ENCODE measurements around the gene UTRN. TPM values are rescaled to one million over a fixed set of nuclear protein-coding genes. Genes with fewer than 3 reads are reported as not detected.

UTRN gene
- polyA plus RNA-seq, 1 experiment: 25.6 TPM

DNA sequence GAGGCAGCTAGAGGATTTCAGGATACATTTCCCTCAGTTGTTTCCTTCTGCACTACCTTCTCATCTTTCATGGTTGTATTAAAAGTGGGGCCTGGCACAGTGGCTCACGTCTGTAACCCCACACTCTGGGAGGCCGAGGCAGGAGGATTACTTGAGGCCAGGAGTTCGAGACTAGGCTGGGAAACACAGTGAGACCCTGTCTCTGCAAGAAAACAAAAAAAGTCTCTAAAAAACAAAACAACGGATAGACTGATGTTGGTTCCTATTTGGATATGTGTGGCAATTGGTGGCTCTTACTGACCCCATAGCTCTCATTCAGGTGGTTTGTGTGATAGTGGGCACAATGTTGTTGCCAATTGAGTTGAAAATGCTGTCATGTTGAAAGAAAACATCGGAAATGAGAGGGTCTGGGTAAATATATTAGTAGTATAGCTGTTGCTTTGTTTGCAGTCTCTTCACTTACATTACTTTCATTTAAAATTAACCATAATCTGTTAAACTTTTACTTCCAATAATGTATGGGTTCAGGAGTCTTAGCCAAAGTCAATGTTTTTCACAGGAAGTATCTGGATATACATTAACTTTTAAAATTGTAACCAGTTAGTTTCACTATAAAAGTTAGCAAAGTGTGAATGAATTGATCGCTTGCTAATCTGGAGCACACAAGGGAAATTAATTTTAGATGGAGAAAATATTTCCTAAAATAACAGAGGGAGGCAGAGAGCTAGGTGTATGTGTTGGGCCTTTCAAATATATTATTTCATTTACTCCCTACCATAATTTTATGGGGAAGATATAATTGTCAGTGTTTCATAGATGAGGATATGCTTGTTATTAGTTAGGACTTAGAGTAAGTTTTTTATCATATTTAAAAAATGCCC is 31.1 kb downstream of the UTRN start:
- no peaks in the 10 kb centered on the region for H3K27me3 ChIP-seq (ENCODE audit: control insufficient read depth, insufficient read depth, low read length)
- H3K36me3 ChIP-seq (ENCODE audit: control insufficient read depth, insufficient read depth, low read length): no peaks in the 10 kb centered on the region
- POLR2A ChIA-PET: no interaction called here
- TF ChIP-seq, protein P1, sequence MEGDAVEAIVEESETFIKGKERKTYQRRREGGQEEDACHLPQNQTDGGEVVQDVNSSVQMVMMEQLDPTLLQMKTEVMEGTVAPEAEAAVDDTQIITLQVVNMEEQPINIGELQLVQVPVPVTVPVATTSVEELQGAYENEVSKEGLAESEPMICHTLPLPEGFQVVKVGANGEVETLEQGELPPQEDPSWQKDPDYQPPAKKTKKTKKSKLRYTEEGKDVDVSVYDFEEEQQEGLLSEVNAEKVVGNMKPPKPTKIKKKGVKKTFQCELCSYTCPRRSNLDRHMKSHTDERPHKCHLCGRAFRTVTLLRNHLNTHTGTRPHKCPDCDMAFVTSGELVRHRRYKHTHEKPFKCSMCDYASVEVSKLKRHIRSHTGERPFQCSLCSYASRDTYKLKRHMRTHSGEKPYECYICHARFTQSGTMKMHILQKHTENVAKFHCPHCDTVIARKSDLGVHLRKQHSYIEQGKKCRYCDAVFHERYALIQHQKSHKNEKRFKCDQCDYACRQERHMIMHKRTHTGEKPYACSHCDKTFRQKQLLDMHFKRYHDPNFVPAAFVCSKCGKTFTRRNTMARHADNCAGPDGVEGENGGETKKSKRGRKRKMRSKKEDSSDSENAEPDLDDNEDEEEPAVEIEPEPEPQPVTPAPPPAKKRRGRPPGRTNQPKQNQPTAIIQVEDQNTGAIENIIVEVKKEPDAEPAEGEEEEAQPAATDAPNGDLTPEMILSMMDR (IDR thresholded peaks at IDR 0.05; ENCODE audit: insufficient read depth, low read depth, low read length): no peak
- no peak for DNase-seq (ENCODE audit: low read depth)
- CTCF ChIA-PET: interaction anchor here (1.5 kb wide), 1 partner anchor 11 kb away, joined by 4 read pairs; no protein-coding TSS in a partner anchor
- no peak overlapping the region for H3K4me3 ChIP-seq (ENCODE audit: low read depth, low read length)

DNA sequence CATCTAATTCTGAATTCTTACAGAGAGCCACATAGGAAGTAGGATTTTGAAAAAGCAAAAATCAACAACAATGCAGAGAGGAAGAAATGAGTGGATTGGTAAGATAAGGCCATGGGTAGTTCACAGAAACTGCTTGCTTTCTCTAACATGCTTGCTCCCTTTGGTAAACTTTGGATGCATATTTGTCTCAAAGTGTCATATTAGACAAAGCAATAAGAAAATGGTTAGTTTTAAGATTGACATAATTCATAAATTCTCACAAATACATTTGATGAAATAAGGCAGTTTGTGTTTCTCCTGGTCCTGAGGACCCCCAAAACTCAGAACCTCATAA is 31.7 kb downstream of the UTRN start:
- H3K27me3 ChIP-seq (ENCODE audit: control insufficient read depth, insufficient read depth, low read length): no peaks in the 10 kb centered on the region
- H3K36me3 ChIP-seq (ENCODE audit: control insufficient read depth, insufficient read depth, low read length): no peaks in the 10 kb centered on the region
- no peak for DNase-seq (ENCODE audit: low read depth)
- POLR2A ChIA-PET: no interaction called here
- CTCF ChIA-PET: interaction anchor here (1.5 kb wide), 1 partner anchor 11 kb away, joined by 4 read pairs; no protein-coding TSS in a partner anchor
- no peak overlapping the region for H3K4me3 ChIP-seq (ENCODE audit: low read depth, low read length)
- TF ChIP-seq, protein P1 (IDR thresholded peaks at IDR 0.05; ENCODE audit: insufficient read depth, low read depth, low read length): no peak

DNA sequence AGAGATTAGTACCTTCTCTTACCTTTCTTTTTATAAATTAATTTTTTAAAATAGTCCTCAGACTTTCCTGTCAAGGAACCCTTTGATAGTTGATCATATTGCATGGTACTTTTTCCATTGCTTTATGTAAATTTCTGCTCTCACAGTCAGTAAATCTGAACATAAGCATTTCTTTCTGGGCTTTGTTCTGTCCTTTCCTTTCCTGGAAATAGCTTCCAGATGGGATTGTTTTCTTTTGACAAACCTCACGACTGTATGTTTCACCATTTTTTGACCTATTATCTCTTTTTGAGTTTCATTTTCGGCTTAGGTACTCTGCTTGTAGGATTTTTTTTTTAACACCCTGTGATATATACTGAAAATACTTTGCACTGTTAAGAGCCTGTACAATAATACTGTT is 32.6 kb downstream of the UTRN start:
- H3K4me3 ChIP-seq (ENCODE audit: low read depth, low read length): no peak overlapping the region
- CTCF ChIA-PET: interaction anchor here (1.5 kb wide), 1 partner anchor 12 kb away, joined by 4 read pairs; no protein-coding TSS in a partner anchor
- DNase-seq (ENCODE audit: low read depth): no peak
- TF ChIP-seq, protein P1 (IDR thresholded peaks at IDR 0.05; ENCODE audit: insufficient read depth, low read depth, low read length): no peak
- no peaks in the 10 kb centered on the region for H3K27me3 ChIP-seq (ENCODE audit: control insufficient read depth, insufficient read depth, low read length)
- no peaks in the 10 kb centered on the region for H3K36me3 ChIP-seq (ENCODE audit: control insufficient read depth, insufficient read depth, low read length)
- POLR2A ChIA-PET: no interaction called here

DNA sequence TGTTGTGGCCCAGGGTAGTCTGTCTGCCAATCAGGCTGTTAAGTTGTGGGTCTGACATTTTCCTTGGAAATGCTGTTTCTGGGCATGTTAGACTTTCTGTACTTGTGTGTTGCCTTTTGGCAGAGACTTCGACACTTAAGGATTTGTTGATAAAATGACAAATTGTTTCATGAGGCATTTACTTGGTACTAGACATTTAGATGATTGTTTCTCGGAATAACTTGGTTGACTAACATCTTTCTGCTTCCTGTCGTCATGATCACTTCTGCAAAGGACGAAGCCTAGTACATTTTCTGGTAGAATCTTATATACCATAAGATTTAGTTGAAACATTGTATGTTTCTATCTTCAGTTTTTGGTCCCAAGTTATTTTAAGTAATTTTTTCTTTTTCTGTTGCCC is 34.1 kb downstream of the UTRN start:
- no peaks in the 10 kb centered on the region for H3K27me3 ChIP-seq (ENCODE audit: control insufficient read depth, insufficient read depth, low read length)
- H3K36me3 ChIP-seq (ENCODE audit: control insufficient read depth, insufficient read depth, low read length): no peaks in the 10 kb centered on the region
- TF ChIP-seq, protein P1 (IDR thresholded peaks at IDR 0.05; ENCODE audit: insufficient read depth, low read depth, low read length): no peak
- ChIA-PET POLR2A (no interaction called here), CTCF (interaction anchor here (1.0 kb wide), 1 partner anchor 13 kb away, joined by 7 read pairs; no protein-coding TSS in a partner anchor)
- H3K4me3 ChIP-seq (ENCODE audit: low read depth, low read length): no peak overlapping the region
- no peak for DNase-seq (ENCODE audit: low read depth)

DNA sequence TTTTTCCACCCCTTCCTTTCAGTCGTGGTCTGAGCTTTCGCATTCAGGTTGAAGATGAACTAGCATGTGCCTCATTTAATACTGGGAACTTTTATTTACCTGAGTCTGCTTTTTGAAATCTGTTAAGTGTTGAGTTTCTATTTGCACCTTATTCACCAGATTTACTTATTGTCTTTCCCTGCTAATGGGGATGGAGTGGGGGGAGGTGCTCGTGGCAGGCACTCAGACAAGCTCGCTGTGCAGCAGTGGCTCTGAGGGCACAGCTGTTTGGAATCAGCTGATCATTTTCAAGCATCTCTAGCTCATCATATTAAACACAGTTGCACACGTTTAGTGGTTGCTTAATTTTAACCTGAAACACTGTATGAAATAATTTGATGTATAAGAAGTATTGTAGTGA is 35.6 kb downstream of the UTRN start:
- no peak for DNase-seq (ENCODE audit: low read depth)

More for the DNA sequence above, 35.6 kb downstream of the UTRN start:
- TF ChIP-seq, protein P1 (IDR thresholded peaks at IDR 0.05; ENCODE audit: insufficient read depth, low read depth, low read length): no peak
- no peaks in the 10 kb centered on the region for H3K36me3 ChIP-seq (ENCODE audit: control insufficient read depth, insufficient read depth, low read length)
- no peaks in the 10 kb centered on the region for H3K27me3 ChIP-seq (ENCODE audit: control insufficient read depth, insufficient read depth, low read length)
- CTCF ChIA-PET: interaction anchor here (0.6 kb wide), 1 partner anchor 544 kb away, joined by 3 read pairs; no protein-coding TSS in a partner anchor
- POLR2A ChIA-PET: no interaction called here
- H3K4me3 ChIP-seq (ENCODE audit: low read depth, low read length): no peak overlapping the region
